VCaP (cell line): ENCODE data around the gene DCP1A.
"Not testable (repeated sequence)": the region's sequence is repeated elsewhere in the genome, so short reads cannot be mapped to it uniquely, and the experiment has no call there.

Experiments used
- H3K27ac ChIP-seq: fragments of 450-650 bp; 2 replicates; pipeline ENCODE4 v1.5.1; 2017
- CTCF ChIP-seq: fragments of 450-650 bp; conservative IDR thresholded peaks from 2 replicates; pipeline ENCODE4 v1.5.1; 2017; ENCODE audit warnings: mild to moderate bottlenecking, moderate library complexity

The DCP1A gene

GRCh38 chr3:53346514-53346913 lies 829 bp downstream of the DCP1A start:
- TF ChIP-seq CTCF = no peak
- peak overlapping the region; percentile 95 for H3K27ac ChIP-seq

GRCh38 chr3:53342353-53342752 lies 5.0 kb downstream of the DCP1A start:
- H3K27ac ChIP-seq = peak overlapping the region; percentile 65
- no peak for TF ChIP-seq CTCF

- H3K27ac ChIP-seq = no peak overlapping the region
- no peak for TF ChIP-seq CTCF
Measured at GRCh38 chr3:53337167-53337940, 10.0 kb downstream of the DCP1A start.

- no peak for TF ChIP-seq CTCF
- H3K27ac ChIP-seq = no peak overlapping the region; the same call in 1 of the 2 replicates
Measured at GRCh38 chr3:53334742-53335141, 12.6 kb downstream of the DCP1A start.

GRCh38 chr3:53331871-53332270 lies 15.5 kb downstream of the DCP1A start:
- no peak for TF ChIP-seq CTCF
- H3K27ac ChIP-seq = no peak overlapping the region

GRCh38 chr3:53329897-53330296 lies 17.4 kb downstream of the DCP1A start:
- TF ChIP-seq CTCF = no peak
- no peak overlapping the region for H3K27ac ChIP-seq

- no peak for TF ChIP-seq CTCF
- H3K27ac ChIP-seq = no peak overlapping the region
Measured at GRCh38 chr3:53328746-53329145, 18.6 kb downstream of the DCP1A start.

GRCh38 chr3:53327986-53328385 lies 19.4 kb downstream of the DCP1A start:
- H3K27ac ChIP-seq = not testable (repeated sequence)
